Stimulated activated CD8-positive, alpha-beta memory T cell treated with anti-CD3 and anti-CD28 coated beads, Interleukin-15, amount 100 ng/mL, for 4 hours (primary cell): ENCODE data around the gene INAVA.
"Not testable (repeated sequence)": the region's sequence is repeated elsewhere in the genome, so short reads cannot be mapped to it uniquely, and the experiment has no call there.

Experiments
- DNase-seq, 2 donors: peaks; one replicate each; pipeline ENCODE4 v3.0.0-alpha.2; 2020; ENCODE audit warnings: low read depth in 2 of 2

The INAVA gene

GRCh38 chr1:200963076-200963475, 68.4 kb downstream of the INAVA start:
- no peak for DNase-seq

GRCh38 chr1:200963888-200964287, 69.2 kb downstream of the INAVA start:
- not testable (repeated sequence) for DNase-seq
